Activated CD4-positive, alpha-beta T cell treated with anti-CD3 and anti-CD28 coated beads, Interleukin-10, Interleukin-2, amounts not matched to agents 100 ng/mL and 50 ng/mL, durations not matched to agents 16 hours and 8 hours (primary cell): Measurements from ENCODE around the gene HOXA13.

ENCODE experiments used
- DNase-seq: peaks from one replicate; pipeline ENCODE4 v3.0.0-alpha.2; 2020

HOXA13 gene

DNA sequence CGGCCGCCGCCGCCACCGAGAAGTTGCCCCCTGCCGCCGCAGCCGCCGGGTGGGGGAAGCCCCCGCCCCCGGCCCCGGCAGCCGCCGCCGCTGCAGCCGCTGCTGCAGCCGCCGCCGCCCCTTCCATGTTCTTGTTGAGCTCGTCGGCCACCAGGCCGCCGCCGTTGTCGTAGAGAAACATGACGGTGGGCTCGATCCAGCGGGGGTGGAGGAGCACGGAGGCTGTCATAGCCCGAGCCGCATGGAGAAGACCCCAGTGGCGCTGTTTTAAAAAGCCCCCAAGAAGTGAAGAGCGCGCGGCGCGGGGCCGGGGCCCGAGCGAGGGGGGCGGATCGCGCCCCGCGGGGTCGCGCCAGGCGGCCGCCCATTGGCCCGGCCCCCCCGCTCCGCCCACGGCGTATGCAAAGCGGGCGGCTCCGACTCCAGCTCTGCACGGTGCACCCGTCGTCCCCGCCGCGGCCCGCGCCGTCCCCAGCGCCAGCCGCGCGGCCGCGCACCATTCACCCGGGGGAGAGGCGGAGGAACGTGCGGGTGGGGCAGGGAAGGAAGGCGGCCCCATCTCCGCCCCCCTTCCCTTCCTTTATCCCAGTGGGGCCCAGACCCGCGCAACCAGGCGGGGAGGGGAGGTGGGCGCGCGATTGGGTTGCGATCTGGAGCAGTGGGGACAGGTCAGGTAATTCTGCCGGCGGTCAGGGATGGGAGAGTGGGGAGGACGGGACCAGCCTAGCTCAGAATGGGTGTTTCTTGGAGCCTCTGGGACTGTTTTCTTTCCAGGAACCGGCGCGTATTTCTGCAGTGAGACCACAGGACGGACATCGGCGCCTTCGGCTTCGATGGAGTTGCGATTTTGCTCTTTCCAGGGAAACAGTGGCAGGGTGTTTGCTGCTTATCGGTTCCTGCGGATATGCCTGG lies at the start of gene HOXA13:
TSS of gene HOXA13 (minus strand) at position 243 of the 912 bp plus-strand sequence. CDS start at position 229, 14 bp downstream.
- DNase-seq = no peak

DNA sequence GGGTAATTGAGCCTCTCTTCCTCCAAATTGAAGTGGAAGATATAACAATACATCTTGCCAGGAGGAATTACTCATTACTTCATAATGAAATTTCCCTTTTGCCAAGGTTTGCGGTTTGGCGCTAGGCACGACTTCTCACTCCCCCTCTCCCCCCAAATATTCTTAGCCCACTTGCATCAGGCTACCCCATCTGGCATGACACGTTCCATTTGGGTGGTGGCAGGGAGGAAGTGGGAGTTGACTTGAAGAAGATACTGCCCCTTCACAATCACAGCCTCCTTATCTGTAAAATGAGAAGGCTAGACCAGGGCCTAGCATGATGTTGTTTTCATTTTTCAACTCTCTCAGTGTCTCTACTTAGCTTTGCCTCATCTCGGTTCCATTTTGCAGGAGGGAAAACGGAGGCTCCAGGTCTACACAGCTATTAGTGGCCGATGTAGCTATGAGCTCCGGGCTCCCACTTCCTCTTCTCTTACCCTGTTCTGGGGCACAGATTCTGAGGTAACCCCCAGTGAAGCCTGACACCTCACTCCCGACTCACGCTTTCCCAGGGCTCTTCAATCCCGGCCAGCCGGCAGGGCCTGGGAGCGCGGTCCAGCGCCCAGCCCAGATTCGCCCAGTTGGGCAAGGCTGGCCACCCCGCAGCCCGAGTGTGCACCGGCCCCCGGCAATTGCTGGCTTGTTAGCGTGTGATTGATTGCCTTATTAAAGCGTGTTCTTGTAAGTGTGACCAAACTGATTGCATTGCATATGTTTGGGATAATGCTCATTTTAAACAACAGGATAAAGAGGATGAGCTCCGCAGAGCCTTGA lies 49.2 kb upstream of the HOXA13 start:
- no peak for DNase-seq

DNA sequence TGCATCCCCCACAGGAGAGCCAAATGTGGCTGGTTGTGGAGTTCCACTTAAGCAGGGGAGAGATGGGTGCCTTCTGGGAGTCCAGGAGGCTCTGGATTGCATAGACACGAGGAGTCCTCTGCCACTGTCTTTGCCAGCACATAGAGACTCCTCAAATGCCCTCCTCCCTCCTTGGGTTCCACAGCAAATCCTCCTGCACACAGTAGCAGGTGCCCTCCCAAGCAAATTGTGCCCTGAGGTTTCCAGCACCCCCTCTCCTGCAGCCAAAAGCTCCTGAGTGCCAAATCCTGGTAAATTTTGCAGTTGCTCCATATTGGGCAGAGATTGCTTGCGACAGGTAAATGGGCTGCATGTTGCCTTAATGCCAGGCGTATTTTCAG lies 48.5 kb upstream of the HOXA13 start:
- no peak for DNase-seq

DNA sequence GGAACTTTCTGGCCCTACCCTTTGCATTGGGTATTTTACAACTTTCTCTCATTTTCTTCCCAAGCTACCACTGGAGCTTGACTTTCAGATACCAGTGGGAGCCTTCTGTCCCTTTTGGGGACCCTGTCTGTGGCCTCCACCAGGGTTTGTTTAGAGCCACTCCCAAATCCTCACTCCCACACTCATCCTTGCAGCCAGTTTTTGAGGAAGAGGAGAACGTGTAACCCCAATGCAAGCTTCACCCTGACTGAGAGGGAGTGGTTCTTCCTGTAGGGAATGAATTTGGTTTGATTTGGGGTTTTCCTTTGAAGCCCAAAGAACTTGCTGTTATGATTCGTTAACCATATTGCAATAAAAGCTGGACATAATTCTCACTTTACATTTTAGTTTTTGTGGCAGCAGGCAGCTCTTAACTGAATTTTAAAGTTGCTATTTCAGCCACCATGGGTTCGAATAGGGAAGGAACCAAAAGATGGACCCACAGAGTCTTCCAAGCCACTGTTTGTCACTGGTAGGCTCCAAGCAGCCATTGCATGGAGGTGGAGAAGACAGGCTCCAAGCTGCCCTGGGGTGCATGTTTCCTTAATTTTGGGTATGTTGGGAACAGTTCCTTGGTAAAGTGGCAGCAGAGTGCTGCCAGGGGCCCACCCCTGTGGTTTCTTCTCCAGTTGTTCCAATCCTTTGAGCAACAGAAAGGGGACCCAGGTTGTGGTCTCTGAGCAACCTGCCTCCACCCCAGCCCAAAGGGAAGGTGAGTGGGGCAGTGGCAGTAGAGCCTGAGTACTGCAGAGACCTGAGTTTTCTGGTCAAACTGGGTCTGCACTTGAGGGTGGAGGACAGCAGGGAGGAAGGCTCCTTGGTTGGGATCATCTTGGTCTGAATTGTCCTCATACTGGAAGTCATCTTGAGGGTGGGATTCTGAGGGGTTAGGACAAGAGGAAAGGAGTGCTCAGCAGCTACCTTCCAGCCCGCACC lies 47.8 kb upstream of the HOXA13 start:
- DNase-seq = no peak

DNA sequence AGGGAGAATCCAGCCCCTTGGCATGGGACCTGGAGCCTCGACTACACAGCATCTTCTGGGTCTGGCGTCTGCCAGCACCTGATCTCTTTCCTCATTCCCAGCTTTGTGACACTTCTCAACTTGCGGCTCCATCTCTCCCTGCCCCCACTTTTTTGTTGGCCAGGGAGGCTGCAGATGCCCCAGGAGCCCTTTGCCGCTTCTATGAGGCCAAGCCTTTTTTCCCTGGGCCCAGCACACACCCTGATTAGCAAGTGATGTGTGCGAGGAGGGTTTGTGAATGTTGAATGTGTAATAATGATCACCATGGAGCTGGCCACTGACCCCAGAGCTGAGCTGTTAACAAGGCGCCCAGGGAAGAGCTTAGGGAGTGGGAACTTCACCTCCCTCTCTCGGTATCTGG lies 47.1 kb upstream of the HOXA13 start:
- DNase-seq = no peak

DNA sequence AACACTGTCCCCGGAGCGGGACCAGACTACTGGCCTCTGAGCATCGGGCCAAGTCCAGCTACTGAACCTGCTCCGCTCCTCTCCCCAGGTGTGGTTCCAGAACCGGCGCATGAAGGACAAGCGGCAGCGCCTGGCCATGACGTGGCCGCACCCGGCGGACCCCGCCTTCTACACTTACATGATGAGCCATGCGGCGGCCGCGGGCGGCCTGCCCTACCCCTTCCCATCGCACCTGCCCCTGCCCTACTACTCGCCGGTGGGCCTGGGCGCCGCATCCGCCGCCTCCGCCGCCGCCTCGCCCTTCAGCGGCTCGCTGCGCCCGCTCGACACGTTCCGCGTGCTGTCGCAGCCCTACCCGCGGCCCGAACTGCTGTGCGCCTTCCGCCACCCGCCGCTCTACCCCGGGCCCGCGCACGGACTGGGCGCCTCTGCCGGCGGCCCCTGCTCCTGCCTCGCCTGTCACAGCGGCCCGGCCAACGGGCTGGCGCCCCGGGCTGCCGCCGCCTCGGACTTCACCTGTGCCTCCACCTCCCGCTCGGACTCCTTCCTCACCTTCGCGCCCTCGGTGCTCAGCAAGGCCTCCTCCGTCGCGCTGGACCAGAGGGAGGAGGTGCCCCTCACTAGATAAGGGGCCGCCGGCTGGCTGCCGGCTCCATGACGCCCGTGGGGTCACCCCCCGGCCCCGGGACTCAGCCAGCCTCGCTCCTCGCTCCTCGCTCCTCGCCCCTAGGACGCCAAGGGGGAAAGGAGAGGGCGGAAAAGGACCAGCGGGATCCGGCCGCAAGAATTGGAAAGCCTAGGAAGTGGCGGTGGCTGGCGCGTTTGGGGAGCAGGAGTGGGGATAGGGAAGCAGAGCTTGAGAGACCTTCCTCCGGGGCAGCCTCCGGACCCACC lies 46.2 kb upstream of the HOXA13 start:
- DNase-seq = peak; percentile 13

DNA sequence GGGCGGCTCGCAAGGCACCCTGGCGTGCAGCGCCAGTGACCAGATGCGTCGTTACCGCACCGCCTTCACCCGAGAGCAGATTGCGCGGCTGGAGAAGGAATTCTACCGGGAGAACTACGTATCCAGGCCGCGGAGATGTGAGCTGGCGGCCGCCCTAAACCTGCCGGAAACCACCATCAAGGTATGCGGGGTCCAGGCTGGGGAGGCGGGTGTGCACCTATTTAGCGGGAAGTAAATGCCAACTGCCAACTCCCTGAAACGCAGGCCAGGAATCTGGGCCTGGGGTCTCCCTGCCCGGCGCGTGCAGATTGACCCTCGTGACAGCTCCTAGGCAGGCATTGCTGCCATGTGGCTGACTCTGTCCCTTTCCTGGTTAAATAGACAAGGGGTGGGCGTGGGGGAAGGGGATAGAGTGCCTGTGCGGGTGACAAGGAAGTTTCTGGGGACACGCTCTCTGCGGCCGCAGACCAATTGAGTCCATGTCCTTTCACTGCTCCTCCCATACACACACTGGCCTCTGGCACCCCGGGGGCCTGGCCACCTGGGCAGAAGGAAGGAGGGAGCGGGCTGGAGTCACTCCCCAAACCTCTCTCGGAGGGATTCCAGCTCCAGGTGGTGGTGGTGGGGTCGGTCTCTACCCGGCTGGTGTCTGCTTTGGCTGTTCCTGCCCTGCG lies 45.4 kb upstream of the HOXA13 start:
- no peak for DNase-seq

DNA sequence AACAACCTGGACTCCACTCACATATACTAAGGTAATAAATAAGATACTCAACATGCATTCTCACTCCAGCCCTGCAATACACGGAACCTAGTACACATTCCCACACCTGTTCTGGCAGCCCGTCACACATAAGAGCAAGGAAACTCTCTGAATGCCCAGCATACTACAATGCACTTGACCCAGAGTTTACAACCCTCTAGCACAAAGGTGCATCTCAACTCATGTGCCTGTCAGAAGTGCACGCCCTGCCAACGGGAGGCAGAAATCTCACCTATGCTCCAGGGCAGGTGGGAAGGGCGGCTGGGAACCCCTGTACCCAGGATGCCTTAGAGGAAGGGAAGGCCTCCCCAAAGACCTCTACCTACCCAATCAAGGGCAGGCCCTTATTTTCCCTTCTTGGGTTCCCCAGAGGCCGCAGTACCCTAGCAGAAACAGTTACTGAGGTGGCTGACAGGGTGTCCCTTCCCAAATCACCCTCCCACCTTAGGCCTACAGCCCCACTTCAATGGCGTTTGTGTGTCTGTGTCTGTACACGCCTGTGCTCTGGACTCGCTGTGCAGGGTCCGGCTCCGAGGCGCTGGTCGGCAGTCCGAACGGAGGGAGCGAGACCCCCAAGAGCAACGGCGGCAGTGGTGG lies 44.7 kb upstream of the HOXA13 start:
- DNase-seq = no peak

DNA sequence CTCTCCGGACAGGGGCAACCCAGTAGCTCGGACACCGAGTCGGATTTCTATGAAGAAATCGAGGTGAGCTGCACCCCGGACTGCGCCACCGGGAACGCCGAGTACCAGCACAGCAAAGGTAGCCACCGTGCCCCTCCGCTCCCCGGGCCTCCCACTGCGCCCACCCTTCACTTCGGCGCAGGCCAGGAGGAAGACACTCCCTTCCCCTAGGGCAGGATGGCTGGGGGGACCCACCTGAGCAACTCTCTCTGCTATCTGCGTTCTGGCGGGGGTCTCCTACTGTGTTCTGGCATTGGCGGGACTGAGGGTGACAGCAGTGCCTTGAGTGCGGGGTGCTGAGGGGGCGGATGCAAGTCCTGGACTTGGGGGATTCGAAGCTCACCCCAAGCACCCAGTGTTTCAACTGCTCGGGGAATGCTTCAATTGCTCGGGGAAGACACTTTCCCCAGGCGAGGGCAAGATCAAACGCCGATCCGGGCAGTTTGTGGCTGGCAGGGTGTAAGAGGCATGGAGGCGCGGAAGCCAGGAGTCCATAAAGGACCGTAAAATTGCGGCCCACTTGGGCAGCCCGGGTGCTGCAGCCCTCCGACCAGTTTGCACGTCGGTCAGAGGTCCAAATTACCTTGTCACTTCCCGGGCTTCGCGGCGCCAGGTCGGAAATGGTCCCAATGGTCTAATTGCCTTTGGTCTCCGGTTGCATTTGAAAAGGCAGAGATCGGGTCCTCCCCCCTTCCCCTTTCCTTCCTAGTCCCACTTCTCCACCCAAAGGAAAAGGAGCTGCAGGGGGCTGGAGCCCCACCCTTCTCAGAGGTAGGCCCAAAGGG lies 43.7 kb upstream of the HOXA13 start:
- DNase-seq = no peak

DNA sequence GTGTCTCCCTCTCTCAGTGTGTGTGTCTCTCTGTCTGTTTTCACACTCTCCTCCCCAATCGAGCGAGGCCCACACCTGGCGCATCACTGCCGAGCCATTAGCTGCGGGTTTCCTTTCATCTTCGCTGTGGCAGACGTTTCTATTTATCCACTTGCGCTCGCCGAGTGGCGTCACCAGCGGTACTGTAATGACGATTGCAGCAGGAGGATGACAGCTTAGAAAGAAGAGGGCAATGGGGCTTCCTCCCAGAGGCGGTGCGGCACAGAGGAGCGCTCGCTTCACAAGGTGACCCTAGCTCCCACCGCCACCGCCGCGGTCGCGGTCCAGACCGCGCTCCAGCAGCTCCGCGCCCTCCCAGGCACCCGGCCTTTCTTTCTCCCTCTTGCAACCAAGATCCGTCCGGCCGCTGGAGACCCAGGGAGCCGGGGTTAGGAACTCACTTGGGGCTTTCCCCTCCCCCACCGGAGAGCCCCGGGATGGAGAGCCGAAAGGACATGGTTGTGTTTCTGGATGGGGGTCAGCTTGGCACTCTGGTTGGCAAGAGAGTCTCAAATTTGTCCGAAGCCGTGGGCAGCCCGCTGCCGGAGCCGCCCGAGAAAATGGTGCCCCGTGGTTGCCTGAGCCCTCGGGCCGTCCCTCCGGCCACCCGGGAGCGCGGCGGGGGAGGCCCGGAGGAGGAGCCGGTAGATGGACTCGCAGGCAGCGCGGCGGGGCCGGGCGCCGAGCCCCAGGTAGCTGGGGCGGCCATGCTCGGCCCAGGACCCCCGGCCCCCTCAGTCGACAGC lies 42.9 kb upstream of the HOXA13 start, which contains the start of gene EVX1:
TSS of gene EVX1 (plus strand) at position 248 of the 785 bp plus-strand sequence. CDS start at position 477, 229 bp downstream.
- DNase-seq = peak; percentile 47

DNA sequence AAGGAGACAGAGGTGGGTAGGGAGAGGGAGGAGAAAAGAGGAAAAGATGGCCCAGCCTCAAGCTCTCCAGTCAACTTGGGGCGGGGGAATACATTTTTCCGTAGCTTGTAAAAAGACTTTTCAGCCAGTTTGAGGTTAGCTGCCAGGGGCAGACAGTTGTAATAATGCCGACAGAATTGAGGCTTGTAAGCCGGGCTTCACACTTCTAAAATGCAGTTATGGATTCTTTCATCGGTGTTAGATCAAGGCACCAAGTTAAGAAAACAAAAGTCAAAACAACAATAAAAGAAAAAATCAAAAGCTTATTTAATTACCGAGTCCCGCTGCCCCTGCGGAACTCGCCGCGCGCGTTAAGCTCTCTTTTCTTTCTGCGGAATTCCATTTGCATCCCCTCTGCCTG lies 42.3 kb upstream of the HOXA13 start:
- DNase-seq = no peak

DNA sequence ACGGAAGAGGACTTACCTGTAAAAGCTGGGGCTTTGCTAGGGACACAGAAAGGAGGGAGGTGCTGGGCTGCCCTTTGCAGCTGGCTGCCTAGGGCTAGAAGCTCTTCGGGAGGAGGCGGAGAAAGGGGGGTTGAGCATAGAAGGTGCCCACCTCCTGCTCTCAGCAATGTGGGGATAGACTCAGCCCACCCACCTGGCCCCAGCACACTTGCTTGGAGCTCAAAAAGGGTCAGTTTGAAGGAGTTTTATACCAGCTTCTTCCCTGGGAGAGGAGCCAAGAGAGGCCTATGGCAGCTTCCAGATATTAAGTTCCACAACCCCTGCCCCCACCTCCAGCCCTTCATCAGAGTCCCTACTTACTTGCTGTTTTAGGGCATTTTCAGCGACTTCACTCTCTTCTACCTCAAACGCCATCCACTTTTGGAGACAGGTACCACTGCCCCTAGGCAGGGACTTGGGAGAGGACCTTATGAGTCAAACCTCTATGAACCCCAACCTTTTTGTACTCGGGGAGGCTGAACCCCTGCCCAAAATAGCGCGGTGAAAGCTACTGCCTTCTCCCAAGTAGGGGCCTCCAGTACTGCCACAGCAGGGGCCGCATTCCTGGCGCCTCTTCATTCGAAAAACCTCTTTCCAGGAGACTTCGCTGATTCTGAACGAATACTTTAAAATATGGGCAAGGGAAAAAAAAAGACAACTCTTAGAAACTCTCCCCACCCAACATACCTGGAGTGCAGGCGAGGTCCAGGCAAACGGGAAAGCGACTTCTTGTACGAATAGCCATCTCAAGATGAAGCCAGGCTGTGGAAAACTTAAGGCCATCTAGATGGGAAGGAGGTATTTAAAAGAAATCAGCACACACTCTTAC lies 41.5 kb upstream of the HOXA13 start:
- no peak for DNase-seq

DNA sequence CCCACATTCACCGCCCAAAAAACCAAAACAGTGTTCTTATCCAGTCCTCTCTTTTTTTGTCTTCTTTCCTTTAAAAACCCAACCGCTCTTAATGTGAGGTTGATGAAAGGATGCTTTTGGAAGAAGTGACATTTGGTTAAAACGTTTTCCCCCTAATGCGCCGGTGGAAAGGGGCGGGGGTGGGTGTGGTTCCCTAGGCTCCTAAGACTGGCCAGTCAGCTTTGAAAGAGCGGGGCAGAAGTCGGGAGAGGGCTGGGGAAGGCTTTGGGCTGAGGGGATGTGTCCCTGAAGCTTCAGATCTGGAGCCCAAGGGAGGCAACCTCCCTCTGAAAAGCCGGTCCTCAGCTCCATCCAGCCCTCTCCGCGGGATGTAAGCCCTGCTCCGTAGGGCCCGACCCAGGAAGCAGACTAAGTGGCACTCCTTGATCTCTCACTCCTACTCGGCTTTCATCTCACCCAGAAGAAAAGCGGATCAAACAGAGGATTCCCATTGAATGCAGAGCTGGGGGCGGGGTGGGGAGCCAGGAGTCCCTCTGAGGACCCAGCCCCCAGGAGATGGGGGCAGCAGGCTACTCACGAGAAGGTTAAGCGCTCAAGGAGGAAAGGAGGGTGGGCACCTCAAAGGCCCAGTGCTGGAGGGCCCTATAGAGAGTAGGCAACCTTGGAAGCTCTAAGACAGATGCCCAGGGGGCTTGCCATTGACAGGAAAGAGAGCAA lies 40.3 kb upstream of the HOXA13 start:
- no peak for DNase-seq

DNA sequence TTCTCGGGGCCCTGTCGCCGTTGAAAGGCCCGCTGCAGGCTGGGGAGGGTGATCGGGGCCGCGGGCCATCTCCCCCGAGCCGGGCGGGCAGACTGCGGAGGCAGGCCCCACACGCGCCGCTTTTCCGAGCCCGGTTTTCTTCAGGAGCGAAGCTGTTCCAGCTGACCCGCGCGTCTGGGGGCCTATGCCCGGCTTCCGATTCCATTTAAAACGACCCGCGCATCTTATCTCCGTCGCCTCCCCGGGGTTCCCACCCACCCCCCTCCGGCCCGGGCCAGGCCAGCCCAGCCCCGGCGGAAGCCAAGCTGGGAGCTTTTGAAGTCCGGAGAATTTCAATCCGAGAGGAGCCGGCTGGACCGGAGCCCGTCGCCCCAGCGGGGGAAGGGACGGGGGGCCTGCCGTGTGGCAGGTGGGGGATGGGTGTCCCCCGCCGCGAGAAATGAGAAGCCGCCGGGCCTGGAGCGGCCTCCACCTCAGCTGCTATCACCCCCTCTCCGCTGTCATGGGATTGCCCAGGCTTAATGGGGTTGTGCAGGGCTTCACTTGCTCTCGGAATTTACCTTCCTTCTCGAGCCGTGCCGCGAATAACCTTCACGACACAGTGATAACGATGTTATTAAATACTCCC lies 39.6 kb upstream of the HOXA13 start:
- no peak for DNase-seq

DNA sequence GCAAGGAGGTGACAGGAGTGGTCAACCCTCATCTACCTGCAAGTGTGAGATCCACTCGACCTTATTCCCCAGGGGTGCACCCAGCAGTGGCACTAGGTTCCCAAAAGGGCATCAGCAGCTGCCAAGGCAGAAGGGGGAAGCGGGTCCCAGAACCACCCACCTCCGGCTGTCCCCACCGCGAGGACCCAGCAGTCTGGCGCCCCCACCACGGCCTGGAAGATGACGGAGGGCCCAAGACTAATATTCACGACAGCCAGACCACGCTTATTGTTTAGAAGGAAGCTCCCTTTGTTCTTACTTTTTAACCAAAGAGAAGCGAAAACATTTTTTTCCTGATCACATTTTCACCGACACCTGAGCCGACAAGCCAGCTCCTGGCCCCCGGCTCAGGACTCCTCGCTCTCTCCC lies 39.1 kb upstream of the HOXA13 start:
- no peak for DNase-seq

DNA sequence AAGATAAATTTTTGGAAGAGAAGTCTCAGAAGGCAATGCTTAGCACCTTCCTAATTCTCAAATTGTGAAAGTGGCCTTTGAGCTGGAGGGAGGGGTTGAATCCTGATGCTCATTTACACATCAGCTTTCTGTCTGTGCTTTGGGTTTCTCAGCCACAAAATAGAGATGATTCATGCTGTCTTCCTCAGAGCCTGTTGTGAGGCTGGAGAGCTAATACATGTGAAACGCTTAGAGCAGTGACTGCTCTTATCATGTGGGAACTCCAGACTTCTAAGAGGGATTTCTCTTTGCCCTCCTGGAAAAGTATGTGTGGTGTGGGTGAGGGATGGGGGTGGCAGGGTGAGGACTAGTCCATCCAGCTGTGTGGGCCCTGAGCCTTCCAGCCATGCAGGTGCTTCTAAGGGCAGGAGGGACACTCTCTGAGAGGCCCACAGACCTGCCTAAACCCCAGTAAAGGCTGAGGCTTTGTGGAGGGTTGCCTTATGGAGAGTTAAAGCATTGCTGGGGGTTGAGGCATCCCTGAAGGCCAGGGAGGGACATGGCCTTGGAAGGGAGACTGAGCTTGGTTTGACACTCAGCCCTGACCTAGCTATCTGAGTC lies 37.9 kb upstream of the HOXA13 start:
- DNase-seq = peak; percentile 55
